Muscle of back (tissue), 13 donors: ENCODE measurements around the gene GDPD2. TPM values are rescaled to one million over a fixed set of nuclear protein-coding genes. Genes with fewer than 3 reads are reported as not detected.
"Not testable (repeated sequence)": the region's sequence is repeated elsewhere in the genome, so short reads cannot be mapped to it uniquely, and the experiment has no call there.

Experiments used
- DNase-seq, 3 donors: peaks; one replicate each; pipeline versions ENCODE4 v3.0.0 to v3.0.0-alpha.2; 2013
- long read RNA-seq, 9 donors: transcript quantifications; one replicate each; lab custom pipeline, GENCODE V29; 2026
- polyA plus RNA-seq, 10 donors: library from polyadenylated mRNA; unstranded; fragments of 120-200 nt; gene quantifications; one replicate each; pipeline ENCODE4 v1.2.1, GENCODE V29; 2013; ENCODE audit not compliant: insufficient read length in 10 of 10

Gene GDPD2, protein sequence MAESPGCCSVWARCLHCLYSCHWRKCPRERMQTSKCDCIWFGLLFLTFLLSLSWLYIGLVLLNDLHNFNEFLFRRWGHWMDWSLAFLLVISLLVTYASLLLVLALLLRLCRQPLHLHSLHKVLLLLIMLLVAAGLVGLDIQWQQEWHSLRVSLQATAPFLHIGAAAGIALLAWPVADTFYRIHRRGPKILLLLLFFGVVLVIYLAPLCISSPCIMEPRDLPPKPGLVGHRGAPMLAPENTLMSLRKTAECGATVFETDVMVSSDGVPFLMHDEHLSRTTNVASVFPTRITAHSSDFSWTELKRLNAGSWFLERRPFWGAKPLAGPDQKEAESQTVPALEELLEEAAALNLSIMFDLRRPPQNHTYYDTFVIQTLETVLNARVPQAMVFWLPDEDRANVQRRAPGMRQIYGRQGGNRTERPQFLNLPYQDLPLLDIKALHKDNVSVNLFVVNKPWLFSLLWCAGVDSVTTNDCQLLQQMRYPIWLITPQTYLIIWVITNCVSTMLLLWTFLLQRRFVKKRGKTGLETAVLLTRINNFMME
- polyA plus RNA-seq = under 1 TPM; 0.39 to 0.88 (median 0.47) TPM
- long read RNA-seq, donor 1 = 0 reads
- long read RNA-seq, donor 2 = 0 reads
- long read RNA-seq, donor 3 = 0 reads
- long read RNA-seq, donor 4 = 0 reads
- long read RNA-seq, donor 5 = 0 reads
- long read RNA-seq, donor 6 = 0 reads
- long read RNA-seq, donor 7 = 0 reads
- long read RNA-seq, donor 8 = 0 reads
- long read RNA-seq, donor 9 = 0 reads

DNA sequence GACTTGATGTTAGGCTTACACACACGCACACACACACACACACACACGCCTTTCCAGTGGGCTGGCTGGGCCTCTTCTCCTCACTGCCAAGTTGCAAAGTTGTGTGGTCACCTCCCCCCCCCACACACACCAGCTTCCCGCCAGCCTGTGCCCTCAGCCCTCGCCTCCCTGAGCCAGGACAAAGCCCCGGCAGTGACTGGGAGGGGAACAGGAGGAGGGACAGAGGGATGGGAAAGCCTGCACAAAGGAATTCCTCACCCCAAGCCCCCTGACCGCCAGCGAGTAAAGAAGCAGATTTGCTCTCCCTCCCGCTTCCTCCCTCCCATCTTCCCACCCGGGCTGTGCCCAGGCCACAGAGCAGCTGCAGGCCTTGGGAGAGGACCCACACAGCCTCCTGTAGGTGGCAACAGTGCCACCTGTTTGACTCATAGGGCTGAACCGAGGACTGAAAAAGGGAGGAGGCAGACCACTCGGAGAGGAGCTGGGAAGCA is at the start of gene GDPD2:
GDPD2 (plus strand) TSS at position 464 of the 491 bp plus-strand sequence. CDS start 1,671 bp downstream, outside the sequence.
- peak in 1 of 3 donors; percentile 28 for DNase-seq

DNA sequence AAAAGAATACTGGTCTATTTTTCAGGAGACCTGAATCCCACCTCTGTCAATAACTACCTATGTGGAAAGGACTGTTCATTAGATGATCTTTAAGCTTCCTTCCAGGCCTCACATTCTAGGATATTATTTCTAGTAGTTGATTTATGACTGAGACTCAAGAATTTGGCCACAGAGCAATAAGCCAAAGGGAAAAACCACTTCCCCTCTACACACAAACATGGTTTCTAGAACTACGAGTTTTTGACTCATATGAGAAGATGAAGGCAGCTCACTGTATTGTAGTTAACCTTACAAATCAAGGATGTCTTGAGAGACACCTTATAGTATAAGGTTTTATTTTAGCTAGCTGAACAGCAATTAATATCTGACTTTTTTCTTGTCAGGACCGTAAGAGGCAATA is 36.9 kb upstream of the GDPD2 start:
- DNase-seq = no peak

DNA sequence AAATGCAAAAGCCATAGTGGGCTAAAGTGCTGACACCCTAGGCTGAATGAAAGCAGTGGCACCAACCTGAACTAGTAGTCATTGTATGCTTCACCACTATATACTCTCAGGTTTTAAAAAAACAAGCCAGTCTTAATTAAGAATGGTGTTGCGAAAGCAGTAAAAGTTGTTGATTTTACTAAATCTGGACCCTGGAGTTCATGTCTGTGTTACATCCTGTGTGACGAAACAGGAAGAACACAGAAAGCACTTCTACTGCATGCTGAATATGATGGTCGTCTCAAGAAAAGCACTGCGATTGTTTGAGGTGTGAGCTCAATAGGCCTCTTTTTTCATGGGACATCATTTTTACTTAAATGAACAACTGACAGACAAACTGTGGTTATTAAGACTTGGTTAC is 24.2 kb upstream of the GDPD2 start:
- DNase-seq = peak in 1 of 3 donors; percentile 3

- not testable (repeated sequence) for DNase-seq
Measured at GRCh38 chrX:70400181-70400580, 22.9 kb upstream of the GDPD2 start.

DNA sequence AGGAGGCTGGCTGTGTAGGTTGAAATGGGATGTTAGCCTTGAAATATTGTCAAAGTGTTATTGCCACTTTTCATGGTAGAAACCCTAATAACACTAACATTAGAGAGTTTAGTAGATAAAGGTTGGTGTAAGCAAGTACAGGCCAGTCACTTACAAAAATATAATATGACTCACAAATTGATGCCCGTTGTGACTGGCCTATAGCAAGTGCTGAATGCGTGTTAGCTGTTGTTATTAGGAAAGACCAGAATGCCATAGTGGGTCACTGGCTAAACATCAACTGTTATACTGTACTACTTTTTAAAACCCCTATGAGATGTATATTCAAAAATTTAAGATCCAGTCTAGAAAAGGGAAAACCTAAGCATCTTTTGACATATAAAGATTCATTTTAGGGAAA is 20.4 kb upstream of the GDPD2 start:
- no peak for DNase-seq

DNA sequence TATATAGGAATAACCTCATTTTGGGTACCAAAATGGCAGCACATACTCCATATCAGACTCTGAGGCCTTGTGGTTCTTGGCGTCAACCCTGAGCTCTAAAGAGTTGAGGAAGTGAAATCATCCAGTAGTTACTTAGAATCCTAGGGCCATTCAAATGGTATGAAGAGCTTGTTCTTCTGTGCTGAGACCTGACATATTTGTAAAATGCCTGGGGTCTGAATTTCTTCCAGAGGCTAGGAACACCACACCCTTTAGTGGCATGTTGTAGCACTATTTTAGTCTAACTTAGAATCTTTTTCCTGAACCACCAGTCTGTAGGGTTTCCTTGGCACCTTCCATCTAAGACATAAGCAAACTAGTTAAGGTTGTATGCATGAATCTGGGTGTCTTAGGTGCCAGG is 18.1 kb upstream of the GDPD2 start:
- DNase-seq = no peak

GRCh38 chrX:70410921-70411320 is 12.2 kb upstream of the GDPD2 start:
- no peak for DNase-seq

DNA sequence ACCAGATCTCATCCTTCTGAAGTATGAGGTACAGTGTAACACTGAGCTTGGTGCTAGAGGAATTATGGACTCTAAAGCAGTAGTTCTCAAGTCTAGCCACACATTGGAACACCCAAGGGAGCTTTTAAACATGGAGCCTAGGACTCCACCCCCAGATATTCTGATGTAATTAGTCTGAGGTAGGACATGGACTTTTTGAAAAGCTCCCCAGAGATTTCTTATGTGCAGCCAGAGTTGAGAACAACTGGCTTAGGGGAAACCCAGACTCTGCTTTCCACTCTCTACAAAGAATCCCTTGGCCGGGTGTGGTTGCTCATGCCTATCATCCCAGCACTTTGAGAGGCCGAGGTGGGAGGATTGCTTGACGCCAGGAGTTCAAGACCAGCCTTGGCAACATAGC is 11.6 kb upstream of the GDPD2 start:
- DNase-seq = no peak

DNA sequence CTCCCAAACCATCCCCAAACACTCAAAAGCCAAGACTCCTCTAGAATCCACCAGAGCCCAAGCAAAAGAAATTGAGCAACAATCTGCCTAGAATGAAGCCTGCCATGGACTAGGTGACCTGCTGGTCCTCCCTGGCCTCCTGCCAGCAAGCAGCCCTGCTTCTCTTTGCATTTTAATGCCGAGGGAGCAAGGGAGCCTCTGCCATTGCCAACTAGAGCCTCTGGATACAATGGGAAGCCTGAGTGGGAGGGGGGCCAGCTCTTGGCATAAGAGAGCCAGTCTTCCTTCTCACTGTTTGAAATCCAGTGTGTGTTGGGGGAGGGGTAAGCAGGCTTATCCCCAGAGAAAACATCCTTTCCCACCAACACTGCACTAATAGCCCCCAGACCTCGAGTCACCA is 1.5 kb upstream of the GDPD2 start:
- DNase-seq = no peak

DNA sequence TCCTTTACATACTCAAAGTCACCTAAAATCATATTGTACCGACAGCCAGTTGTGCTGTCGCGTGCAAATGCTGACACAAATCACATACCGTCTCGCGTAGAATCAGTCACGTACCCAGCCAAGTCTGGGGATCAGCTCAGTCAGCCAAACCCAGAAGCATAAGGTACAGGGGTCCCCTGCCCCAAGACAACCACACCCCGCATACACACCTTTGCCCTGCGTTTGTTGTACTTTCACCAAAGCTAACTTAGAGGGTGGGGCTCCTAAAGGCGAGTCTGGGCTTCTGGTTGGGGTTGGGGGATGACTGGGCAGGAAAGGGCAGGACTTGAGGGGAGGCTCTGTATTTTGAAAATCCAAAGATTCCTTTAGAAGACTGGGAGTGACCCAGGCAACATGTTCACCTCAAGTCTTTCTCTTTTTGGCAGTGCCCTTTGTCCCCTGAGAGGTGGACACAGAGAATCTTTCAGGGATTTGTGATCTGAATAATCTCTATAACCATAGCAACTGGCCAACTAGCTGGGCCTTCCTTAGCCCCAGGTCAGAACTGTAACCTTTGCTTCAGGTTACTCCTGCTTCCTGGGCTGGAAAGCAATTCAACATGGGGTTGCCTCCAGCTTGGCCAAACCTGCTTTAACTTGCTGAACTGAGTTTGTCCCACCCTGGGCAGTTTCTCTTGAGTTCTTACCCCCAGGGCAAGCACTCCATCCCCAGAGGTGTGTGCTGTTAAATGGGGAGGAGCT is 992 bp downstream of the GDPD2 start:
- no peak for DNase-seq

GRCh38 chrX:70424801-70425200 is 1.7 kb downstream of the GDPD2 start:
- DNase-seq = no peak

DNA sequence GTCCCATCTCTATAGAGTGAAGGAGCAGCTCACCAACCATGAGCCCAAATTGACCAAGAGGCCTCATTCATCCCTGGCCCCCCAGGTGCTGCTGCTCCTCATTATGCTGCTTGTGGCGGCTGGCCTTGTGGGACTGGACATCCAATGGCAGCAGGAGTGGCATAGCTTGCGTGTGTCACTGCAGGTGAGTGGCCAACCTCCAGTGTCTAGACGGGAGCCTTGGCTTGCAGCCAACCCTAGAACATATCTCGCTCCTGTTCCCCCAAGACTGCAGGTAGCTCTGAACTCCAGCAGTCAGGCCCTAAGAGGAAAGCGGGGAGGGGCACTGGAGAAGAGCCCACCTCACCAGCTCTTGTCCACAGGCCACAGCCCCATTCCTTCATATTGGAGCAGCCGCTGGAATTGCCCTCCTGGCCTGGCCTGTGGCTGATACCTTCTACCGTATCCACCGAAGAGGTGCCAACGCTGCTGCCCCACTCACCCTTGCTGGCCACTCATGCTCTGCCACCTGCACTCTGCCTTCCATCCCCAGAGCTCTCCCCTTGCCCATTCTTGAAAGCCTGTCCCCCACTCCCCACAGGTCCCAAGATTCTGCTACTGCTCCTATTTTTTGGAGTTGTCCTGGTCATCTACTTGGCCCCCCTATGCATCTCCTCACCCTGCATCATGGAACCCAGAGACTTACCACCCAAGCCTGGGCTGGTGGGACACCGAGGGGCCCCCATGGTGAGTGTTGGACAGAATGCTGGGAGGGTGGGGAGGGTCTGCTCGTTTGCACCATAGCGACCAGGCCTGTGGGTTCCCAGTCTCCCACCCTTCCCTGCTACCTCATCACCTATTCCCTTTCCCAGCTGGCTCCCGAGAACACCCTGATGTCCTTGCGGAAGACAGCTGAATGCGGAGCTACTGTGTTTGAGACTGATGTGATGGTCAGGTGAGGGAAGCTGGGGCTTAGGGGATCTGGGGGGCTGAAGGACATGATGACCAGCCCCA is 3.5 kb downstream of the GDPD2 start:
- no peak for DNase-seq

DNA sequence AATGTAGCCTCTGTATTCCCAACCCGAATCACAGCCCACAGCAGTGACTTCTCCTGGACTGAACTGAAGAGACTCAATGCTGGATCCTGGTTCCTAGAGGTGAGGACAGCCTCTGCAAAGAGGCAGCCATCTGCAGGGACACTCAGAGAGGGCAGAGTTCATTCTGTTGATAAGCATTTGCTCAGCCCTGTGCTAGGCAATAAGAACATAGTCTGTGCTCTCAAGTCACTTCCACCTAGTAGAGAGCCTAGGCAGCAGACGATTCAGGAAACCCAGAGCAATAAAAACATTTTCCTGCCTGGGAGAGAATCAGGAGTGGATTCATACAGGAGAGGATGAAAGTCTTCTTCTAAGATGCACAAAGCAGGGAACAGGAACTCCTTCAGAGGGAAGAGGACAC is 4.3 kb downstream of the GDPD2 start:
- no peak for DNase-seq

GRCh38 chrX:70429759-70430158 is 6.6 kb downstream of the GDPD2 start:
- DNase-seq = no peak

- DNase-seq = no peak
Measured at GRCh38 chrX:70432936-70433847, 10.1 kb downstream of the GDPD2 start.

DNA sequence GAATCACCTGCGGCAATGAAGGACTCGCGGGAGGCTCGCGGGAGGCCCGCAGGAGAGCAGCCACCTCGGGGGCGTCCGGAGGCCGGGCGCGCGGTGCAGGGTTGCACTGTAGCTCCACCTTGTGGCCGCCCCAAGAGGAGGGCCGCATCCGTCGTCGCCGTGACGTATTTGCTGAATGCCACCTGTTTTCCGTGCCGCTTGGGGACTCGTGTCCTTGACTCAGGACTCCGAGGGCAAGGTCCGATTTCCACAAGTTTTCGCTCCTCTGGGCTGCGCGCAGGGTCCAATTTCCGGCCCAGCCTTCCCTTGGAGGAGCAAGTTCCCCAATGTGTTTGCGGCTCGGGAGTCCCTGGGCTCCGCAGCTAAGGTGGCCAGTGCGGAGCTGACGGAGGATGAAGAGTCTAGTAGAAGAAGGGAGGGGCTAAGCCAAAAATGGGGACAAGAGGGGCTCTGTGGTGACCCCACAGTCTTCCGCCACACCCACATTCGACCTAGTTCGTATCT is 10.8 kb downstream of the GDPD2 start:
- DNase-seq = peak; percentile 33 to 73 (median 63)

- DNase-seq = peak; percentile 68 to 88 (median 78)
Measured at GRCh38 chrX:70434352-70434866, 11.3 kb downstream of the GDPD2 start.

DNA sequence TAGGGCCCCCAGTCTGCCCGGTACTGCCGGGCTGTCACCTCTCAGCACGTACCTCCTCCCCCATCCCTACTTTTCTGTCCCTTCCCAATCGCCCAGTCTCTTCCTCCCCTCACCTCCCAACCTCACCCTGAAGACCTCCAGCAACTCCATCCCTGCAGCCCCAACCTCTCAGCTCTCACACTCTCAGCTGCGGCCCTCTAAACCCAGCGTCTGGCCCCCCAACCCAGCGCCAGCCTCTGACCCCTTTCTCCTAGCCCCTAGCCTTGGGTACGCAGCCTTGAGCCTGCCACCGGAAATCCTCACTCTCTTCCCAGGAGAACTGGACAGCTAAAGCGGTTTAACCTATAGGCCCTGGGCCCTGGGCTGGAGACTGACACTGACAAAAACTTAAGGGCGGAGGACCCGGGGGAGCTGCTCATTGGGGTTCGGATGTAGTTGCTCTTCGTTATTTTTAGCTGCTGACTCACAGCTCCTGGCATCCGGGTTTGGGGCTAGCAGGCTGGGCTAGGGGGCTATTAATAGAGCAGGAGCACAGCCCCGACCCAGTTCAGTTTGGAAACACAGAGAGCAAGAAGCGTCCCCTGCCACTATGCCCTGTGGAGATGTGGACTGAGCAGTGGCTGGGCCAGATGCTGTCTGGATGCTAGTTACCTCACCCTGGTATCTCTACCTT is 11.9 kb downstream of the GDPD2 start:
- peak in 2 of 3 donors; percentile 30 to 37 for DNase-seq

DNA sequence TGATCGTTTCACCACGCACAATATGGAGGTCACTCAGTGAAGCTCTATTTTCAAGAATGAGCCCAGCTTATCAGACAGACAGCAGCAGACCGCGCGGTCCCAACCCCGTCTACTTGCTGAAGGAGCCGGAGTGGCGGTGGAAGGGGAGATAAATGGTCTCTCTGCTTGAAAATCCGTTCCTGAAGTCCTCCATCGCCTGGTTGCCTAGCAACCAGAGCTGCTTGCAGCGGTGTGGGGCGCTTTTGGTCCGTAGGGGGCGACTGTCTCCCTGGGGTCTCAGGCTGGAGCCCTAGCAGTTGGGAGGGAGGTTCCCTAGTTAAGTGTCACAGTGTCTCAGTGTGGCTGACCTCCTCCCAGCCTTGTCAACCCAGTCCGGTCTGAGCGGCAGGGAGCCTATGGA is 13.2 kb downstream of the GDPD2 start:
- DNase-seq = no peak
